OCI-LY1 (cell line): ENCODE results near the gene BMF.
A peak's percentile ranks its signal among the peaks of the same experiment; 100 is the strongest.

ENCODE experiments used
- H2AFZ ChIP-seq: fragments of 200-600 bp; sonication (generic), shearing (Covaris generic); 2 replicates; pipeline ENCODE4 v1.6.0; 2014; ENCODE audit warnings: antibody characterized with exemption, mild to moderate bottlenecking, low read length
- H3F3A ChIP-seq: fragments of 200-600 bp; sonication (generic), shearing (Covaris generic); 2 replicates; pipeline ENCODE4 v1.6.0; 2014; ENCODE audit warnings: mild to moderate bottlenecking, antibody characterized with exemption, low read length, moderate library complexity; ENCODE audit not compliant: insufficient read depth
- H3K27ac ChIP-seq: fragments of 200-600 bp; sonication (generic); 2 replicates; pipeline ENCODE4 v1.5.1; 2014; ENCODE audit warnings: low read length, mixed run types, mild to moderate bottlenecking, low read depth; ENCODE audit not compliant: poor library complexity, severe bottlenecking
- H3K27me3 ChIP-seq: fragments of 200-600 bp; sonication (generic); 2 replicates; pipeline ENCODE4 v1.6.0; 2014; ENCODE audit warnings: antibody characterized with exemption, mild to moderate bottlenecking, low read length, moderate library complexity; ENCODE audit not compliant: insufficient read depth
- H3K36me3 ChIP-seq: fragments of 200-600 bp; sonication (generic); 2 replicates; pipeline ENCODE4 v1.6.1; 2014; ENCODE audit warnings: mild to moderate bottlenecking, antibody characterized with exemption, low read length, moderate library complexity, mixed read lengths; ENCODE audit not compliant: insufficient read depth
- H3K4me1 ChIP-seq: fragments of 200-600 bp; sonication (generic); 2 replicates; pipeline ENCODE4 v1.5.1; 2014; ENCODE audit warnings: mild to moderate bottlenecking, low read length, moderate library complexity; ENCODE audit not compliant: insufficient read depth, severe bottlenecking
- H3K4me2 ChIP-seq: fragments of 200-600 bp; sonication (generic), shearing (Covaris generic); 2 replicates; pipeline ENCODE4 v1.6.1; 2014; ENCODE audit warnings: low read length
- H3K4me3 ChIP-seq: fragments of 200-600 bp; sonication (generic); 2 replicates; pipeline ENCODE4 v1.5.1; 2014; ENCODE audit warnings: low read length, low read depth, mild to moderate bottlenecking, mixed read lengths; ENCODE audit not compliant: poor library complexity, severe bottlenecking
- H3K79me2 ChIP-seq: fragments of 200-600 bp; shearing (Covaris generic); 2 replicates; pipeline ENCODE4 v1.6.1; 2016; ENCODE audit warnings: mixed run types, low read length, mixed read lengths; ENCODE audit not compliant: insufficient read depth
- H3K9ac ChIP-seq: fragments of 200-600 bp; sonication (generic), shearing (Covaris generic); 2 replicates; pipeline ENCODE4 v1.6.1; 2014; ENCODE audit warnings: mild to moderate bottlenecking, low read length, mixed read lengths
- H3K9me2 ChIP-seq: fragments of 200-600 bp; sonication (generic), shearing (Covaris generic); 2 replicates; pipeline ENCODE4 v1.6.1; 2014; ENCODE audit warnings: low read depth, mild to moderate bottlenecking, low read length, mixed read lengths
- H3K9me3 ChIP-seq: fragments of 200-600 bp; shearing (Covaris generic); 2 replicates; pipeline ENCODE4 v1.6.1; 2014; ENCODE audit warnings: low read length, mixed read lengths
- H4K20me1 ChIP-seq: fragments of 200-600 bp; sonication (generic), shearing (Covaris generic); 2 replicates; pipeline ENCODE4 v1.6.0; 2016; ENCODE audit warnings: mild to moderate bottlenecking, low read length; ENCODE audit not compliant: insufficient read depth
- EZH2 ChIP-seq: fragments of 200-600 bp; sonication (generic), shearing (Covaris generic); IDR thresholded peaks from 2 replicates; pipeline ENCODE4 v1.8.0; 2017; ENCODE audit warnings: borderline replicate concordance, mixed run types, mild to moderate bottlenecking, antibody characterized with exemption, low read length, moderate library complexity, mixed read lengths
- TF ChIP-seq, protein P1 (sequence below): fragments of 200-600 bp; sonication (generic), shearing (Covaris generic); IDR thresholded peaks from 2 replicates; pipeline ENCODE4 v1.5.1; 2017; ENCODE audit warnings: mild to moderate bottlenecking, antibody characterized with exemption, low read length, moderate library complexity, mixed read lengths

The BMF gene

DNA sequence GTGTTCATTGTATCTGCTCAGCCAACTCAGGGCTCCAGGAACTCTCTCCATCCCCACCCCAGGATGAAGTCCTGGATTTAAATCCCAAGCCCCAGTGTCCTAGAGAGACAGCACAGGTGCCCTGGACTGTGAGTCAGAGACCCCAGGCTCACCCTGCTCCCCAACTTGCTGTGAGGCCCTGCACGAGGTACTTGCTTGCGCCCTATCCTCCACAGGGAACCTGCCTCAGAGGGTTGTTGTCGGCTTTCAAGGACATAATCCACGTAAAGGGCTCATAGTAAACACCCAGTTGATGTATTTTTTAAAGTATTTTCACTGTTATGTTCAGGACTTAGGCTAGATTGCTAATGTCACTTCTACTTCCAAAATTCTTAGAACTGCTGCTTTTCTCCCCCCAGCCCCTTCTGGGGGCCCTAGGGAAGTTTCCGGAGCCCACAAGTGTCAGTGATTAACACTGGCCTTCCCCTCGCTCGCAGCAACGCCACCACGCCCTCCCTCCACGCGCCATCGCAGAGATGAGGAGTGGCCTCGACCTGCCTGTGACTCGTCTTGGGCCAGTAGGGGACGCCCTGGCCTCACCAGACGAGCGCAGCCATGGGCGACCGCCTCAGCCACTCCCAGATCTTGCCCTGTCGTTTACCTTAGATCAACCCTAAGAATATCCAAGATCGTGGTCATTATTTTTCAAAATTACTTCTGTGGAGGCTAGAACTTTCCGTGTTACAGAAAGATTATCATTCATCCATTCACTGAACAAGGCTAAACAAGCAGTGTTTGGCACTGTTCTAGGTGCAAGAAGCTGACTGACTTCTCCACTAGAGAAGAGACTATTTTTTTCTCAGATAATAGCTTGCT is 63.7 kb downstream of the BMF start:
- no peaks in the 10 kb centered on the region for H3K9me3 ChIP-seq
- H3K36me3 ChIP-seq: no peaks in the 10 kb centered on the region; the same call in 1 of the 2 replicates
- TF ChIP-seq, protein P1, sequence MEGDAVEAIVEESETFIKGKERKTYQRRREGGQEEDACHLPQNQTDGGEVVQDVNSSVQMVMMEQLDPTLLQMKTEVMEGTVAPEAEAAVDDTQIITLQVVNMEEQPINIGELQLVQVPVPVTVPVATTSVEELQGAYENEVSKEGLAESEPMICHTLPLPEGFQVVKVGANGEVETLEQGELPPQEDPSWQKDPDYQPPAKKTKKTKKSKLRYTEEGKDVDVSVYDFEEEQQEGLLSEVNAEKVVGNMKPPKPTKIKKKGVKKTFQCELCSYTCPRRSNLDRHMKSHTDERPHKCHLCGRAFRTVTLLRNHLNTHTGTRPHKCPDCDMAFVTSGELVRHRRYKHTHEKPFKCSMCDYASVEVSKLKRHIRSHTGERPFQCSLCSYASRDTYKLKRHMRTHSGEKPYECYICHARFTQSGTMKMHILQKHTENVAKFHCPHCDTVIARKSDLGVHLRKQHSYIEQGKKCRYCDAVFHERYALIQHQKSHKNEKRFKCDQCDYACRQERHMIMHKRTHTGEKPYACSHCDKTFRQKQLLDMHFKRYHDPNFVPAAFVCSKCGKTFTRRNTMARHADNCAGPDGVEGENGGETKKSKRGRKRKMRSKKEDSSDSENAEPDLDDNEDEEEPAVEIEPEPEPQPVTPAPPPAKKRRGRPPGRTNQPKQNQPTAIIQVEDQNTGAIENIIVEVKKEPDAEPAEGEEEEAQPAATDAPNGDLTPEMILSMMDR: peak; percentile 99
- no peak for TF ChIP-seq EZH2
- peak overlapping the region; percentile 16 for H3K4me3 ChIP-seq
- H3F3A ChIP-seq: no peaks in the 10 kb centered on the region
- no peaks in the 10 kb centered on the region for H3K27me3 ChIP-seq
- no peaks in the 10 kb centered on the region for H3K9me2 ChIP-seq
- peak overlapping the region; percentile 56; the same call in 1 of the 2 replicates for H3K9ac ChIP-seq
- H3K4me1 ChIP-seq: peaks cover 83% of the 10 kb centered on the region
- no peak overlapping the region for H2AFZ ChIP-seq
- H3K4me2 ChIP-seq: peak overlapping the region; percentile 52
- no peaks in the 10 kb centered on the region for H4K20me1 ChIP-seq
- peak overlapping the region; percentile 96 for H3K27ac ChIP-seq
- H3K79me2 ChIP-seq: no peaks in the 10 kb centered on the region

DNA sequence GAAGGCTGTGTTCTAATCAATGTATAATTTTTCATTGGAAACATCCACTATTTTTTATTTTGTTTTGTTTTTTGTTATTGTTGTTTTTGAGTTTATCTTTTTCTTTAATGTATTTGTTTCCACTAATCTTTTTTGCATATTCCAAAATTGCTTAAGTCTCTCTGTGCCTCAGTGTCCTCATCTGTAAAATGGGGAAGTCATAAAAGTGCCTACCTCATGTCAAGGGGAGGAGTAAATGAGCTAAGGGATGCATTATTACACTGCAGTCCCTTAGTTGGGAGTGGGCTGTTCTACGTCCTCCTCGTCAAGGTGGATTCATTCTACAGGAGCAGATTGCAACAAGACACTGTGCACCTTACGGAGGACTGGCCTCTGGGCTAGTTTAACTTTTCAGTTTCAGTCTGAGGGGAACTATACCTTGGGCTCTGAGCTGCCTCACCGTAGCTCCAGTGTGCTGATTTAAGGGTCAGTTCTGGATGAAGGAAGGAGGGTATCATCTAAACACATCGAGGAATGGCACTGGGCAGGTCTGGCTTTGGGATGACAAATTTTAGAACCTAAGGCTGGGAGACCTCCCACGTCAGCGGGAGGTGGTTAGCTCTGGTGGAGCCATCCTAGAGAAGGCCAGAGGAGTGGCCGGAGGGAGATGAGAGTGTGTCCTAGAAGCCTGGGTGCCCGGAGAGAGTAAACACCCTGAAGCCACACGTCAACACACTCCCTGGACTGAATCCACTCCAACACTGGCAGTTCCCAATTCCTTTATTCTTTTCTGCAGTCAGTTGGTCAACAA is 64.6 kb downstream of the BMF start:
- no peaks in the 10 kb centered on the region for H4K20me1 ChIP-seq
- H3K9me3 ChIP-seq: no peaks in the 10 kb centered on the region
- peak overlapping the region; percentile 40; the same call in 1 of the 2 replicates for H3K9ac ChIP-seq
- no peaks in the 10 kb centered on the region for H3K79me2 ChIP-seq
- no peak overlapping the region for H2AFZ ChIP-seq
- H3K4me2 ChIP-seq: peak overlapping the region; percentile 52
- H3K27me3 ChIP-seq: no peaks in the 10 kb centered on the region
- no peak overlapping the region for H3K4me3 ChIP-seq
- no peaks in the 10 kb centered on the region for H3K9me2 ChIP-seq
- peaks cover 76% of the 10 kb centered on the region for H3K4me1 ChIP-seq
- H3K36me3 ChIP-seq: no peaks in the 10 kb centered on the region; the same call in 1 of the 2 replicates
- H3K27ac ChIP-seq: peak overlapping the region; percentile 96
- no peak for TF ChIP-seq EZH2
- TF ChIP-seq, protein P1: no peak
- no peaks in the 10 kb centered on the region for H3F3A ChIP-seq

DNA sequence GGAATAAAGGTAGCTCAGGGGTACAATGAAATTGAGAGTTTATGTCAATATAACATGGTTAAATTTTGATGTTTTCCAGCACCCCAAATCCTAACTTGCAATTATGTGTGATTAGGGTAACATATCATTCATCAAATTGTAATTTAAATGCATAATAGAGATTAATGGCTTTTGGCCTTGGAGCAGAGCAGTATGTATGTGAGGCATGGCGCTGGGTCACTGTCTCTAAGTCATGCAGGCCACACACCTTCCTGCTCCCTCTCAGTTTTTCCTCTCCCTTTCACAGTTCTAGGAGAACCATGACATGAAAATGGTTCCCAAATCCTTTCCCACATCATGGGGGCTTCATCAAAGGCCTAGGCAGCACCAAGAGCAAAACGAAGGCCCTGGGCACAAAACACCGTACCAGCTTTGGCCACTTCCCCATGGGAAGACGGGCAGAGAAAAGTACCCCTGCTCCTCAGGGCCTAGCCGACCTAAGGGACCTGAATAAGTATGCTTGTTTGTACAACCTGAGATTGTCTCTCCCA is 65.8 kb downstream of the BMF start:
- Histone ChIP-seq H3K4me2 (no peak overlapping the region), H3K79me2 (peaks cover 9% of the 10 kb centered on the region), H4K20me1 (no peaks in the 10 kb centered on the region), H3K36me3 (no peaks in the 10 kb centered on the region), H3K9ac (no peak overlapping the region), H2AFZ (no peak overlapping the region), H3K4me1 (peaks cover 68% of the 10 kb centered on the region), H3K9me3 (no peaks in the 10 kb centered on the region), H3F3A (no peaks in the 10 kb centered on the region), H3K27ac (peak overlapping the region; percentile 18), H3K4me3 (no peak overlapping the region), H3K9me2 (no peaks in the 10 kb centered on the region), H3K27me3 (no peaks in the 10 kb centered on the region)
- TF ChIP-seq EZH2: no peak
- TF ChIP-seq, protein P1: no peak
